ENCODE measurements around the gene FAM83D.

The FAM83D gene

GRCh38 chr20:38968090-38968489 is 41.9 kb downstream of the FAM83D start:
- Histone ChIP-seq H3K4me3 (ENCODE audit: low read depth, low read length) (no peak overlapping the region), H3K9me3 (ENCODE audit: severe bottlenecking) (no peaks in the 10 kb centered on the region), H3K27me3 (ENCODE audit: insufficient read depth, low read depth, severe bottlenecking) (no peaks in the 10 kb centered on the region), H3K36me3 (peaks cover 14% of the 10 kb centered on the region), H3K27ac (no peak overlapping the region)
- no peak for TF ChIP-seq CTCF (IDR thresholded peaks at IDR 0.05; ENCODE audit: low read depth, low read length)
- no peak for DNase-seq

GRCh38 chr20:38969708-38970107 is 43.5 kb downstream of the FAM83D start:
- Histone ChIP-seq H3K27ac (no peak overlapping the region), H3K27me3 (ENCODE audit: insufficient read depth, low read depth, severe bottlenecking) (no peaks in the 10 kb centered on the region), H3K4me3 (ENCODE audit: low read depth, low read length) (no peak overlapping the region), H3K36me3 (peaks cover 14% of the 10 kb centered on the region), H3K9me3 (ENCODE audit: severe bottlenecking) (no peaks in the 10 kb centered on the region)
- TF ChIP-seq CTCF (IDR thresholded peaks at IDR 0.05; ENCODE audit: low read depth, low read length): no peak
- no peak for DNase-seq

- Histone ChIP-seq H3K4me3 (ENCODE audit: low read depth, low read length) (no peak overlapping the region), H3K9me3 (ENCODE audit: severe bottlenecking) (no peaks in the 10 kb centered on the region), H3K27me3 (ENCODE audit: insufficient read depth, low read depth, severe bottlenecking) (no peaks in the 10 kb centered on the region), H3K36me3 (peaks cover 14% of the 10 kb centered on the region), H3K27ac (no peak overlapping the region)
- DNase-seq: no peak
- TF ChIP-seq CTCF (IDR thresholded peaks at IDR 0.05; ENCODE audit: low read depth, low read length): no peak
Observed at GRCh38 chr20:38970302-38970701, 44.1 kb downstream of the FAM83D start.

DNA sequence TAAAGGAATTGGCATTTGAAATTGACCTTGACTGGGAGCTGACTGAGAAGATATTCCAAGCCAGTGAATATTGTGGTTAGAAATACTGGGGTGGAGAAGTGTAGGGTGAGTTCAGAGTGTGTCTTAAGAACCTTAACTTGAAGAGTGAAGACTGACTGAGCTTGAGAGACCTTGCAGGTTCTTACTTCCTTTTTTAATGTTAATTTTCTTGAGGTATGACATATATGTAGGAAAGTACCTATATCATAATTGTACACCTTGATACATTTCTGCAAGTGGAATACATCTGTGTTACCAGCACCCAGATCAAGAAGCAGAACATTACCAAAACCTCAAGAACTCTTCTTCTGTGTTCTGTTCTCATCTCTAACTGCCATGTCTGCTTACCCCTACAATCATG is 46.9 kb downstream of the FAM83D start:
- H3K36me3 ChIP-seq: peaks cover 14% of the 10 kb centered on the region
- H3K27me3 ChIP-seq (ENCODE audit: insufficient read depth, low read depth, severe bottlenecking): no peaks in the 10 kb centered on the region
- TF ChIP-seq CTCF (IDR thresholded peaks at IDR 0.05; ENCODE audit: low read depth, low read length): no peak
- H3K9me3 ChIP-seq (ENCODE audit: severe bottlenecking): no peaks in the 10 kb centered on the region
- no peak overlapping the region for H3K4me3 ChIP-seq (ENCODE audit: low read depth, low read length)
- DNase-seq: no peak
- H3K27ac ChIP-seq: no peak overlapping the region

DNA sequence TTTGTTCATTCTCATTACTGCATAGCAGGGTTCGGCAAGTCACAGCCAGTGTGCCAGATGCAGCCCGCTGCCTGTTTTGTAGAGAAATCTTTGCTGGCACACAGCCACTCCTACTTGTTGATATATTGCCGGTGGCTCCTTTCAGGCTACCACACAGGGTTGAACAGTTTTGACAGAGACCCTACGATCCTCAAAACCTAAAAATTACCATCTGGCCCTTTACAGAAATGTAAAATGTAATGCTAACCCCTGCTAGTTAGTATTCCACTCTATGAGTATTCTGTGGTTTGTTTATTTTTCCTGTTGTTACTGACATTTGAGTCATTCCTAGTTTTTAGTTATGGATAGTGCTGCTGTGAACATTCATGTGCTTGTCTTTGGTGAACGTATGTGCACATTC is 47.4 kb downstream of the FAM83D start:
- H3K4me3 ChIP-seq (ENCODE audit: low read depth, low read length): no peak overlapping the region
- no peak overlapping the region for H3K27ac ChIP-seq
- no peaks in the 10 kb centered on the region for H3K9me3 ChIP-seq (ENCODE audit: severe bottlenecking)
- peaks cover 14% of the 10 kb centered on the region for H3K36me3 ChIP-seq
- no peak for TF ChIP-seq CTCF (IDR thresholded peaks at IDR 0.05; ENCODE audit: low read depth, low read length)
- DNase-seq: no peak
- no peaks in the 10 kb centered on the region for H3K27me3 ChIP-seq (ENCODE audit: insufficient read depth, low read depth, severe bottlenecking)

- H3K4me3 ChIP-seq (ENCODE audit: low read depth, low read length): no peak overlapping the region
- no peaks in the 10 kb centered on the region for H3K9me3 ChIP-seq (ENCODE audit: severe bottlenecking)
- H3K27me3 ChIP-seq (ENCODE audit: insufficient read depth, low read depth, severe bottlenecking): no peaks in the 10 kb centered on the region
- no peak for TF ChIP-seq CTCF (IDR thresholded peaks at IDR 0.05; ENCODE audit: low read depth, low read length)
- DNase-seq: no peak
- H3K36me3 ChIP-seq: peaks cover 4% of the 10 kb centered on the region; the same call in 1 of the 2 replicates
- no peak overlapping the region for H3K27ac ChIP-seq
Observed at GRCh38 chr20:38975539-38976120, 49.4 kb downstream of the FAM83D start.

Data from WERI-Rb-1 (cell line).